Peyer's patch (tissue), 4 donors: Measurements from ENCODE around the gene HES5. TPM values are rescaled to one million over a fixed set of nuclear protein-coding genes. Genes with fewer than 3 reads are reported as not detected.

Experiments
- DNase-seq, 3 donors: peaks; one replicate each; pipeline ENCODE4 v3.0.0-alpha.2; 2017 to 2019
- H3K27ac ChIP-seq, 4 donors: fragments of 200-600 bp; sonication (generic); one replicate each; pipeline ENCODE4 v1.5.1; 2016 to 2019
- H3K27me3 ChIP-seq, 2 donors: fragments of 200-600 bp; sonication (generic); one replicate each; pipeline ENCODE4 v1.5.1; 2019
- H3K36me3 ChIP-seq, 3 donors: fragments of 200-600 bp; sonication (generic); one replicate each; pipeline ENCODE4 v1.5.1; 2016 to 2019
- H3K4me1 ChIP-seq, 4 donors: fragments of 200-600 bp; sonication (generic); one replicate each; pipeline ENCODE4 v1.5.1; 2016 to 2019
- H3K4me3 ChIP-seq, 4 donors: fragments of 200-600 bp; sonication (generic); 1 replicate in 3 of 4; 2 replicates in 1 of 4; pipeline ENCODE4 v1.5.1; 2016 to 2019; ENCODE audit warnings: mild to moderate bottlenecking in 1 of 4
- H3K9me3 ChIP-seq, 4 donors: fragments of 200-600 bp; sonication (generic); one replicate each; pipeline ENCODE4 v1.5.1; 2016 to 2019; ENCODE audit warnings: mild to moderate bottlenecking in 1 of 4
- CTCF ChIP-seq, 6 experiments: fragments of 450-650 bp in 4 of 6; fragments of 200-600 bp in 2 of 6; sonication (generic) in 1 of 6; IDR thresholded peaks; one replicate each; pipeline ENCODE4 v1.5.1; 2017 to 2019; ENCODE audit warnings: antibody characterized with exemption in 6 of 6, mild to moderate bottlenecking in 3 of 6, moderate library complexity in 1 of 6
- POLR2A ChIP-seq, 2 donors: fragments of 450-650 bp; IDR thresholded peaks; one replicate each; pipeline ENCODE4 v1.5.1; 2017; ENCODE audit warnings: antibody characterized with exemption in 2 of 2, mild to moderate bottlenecking in 2 of 2, moderate library complexity in 2 of 2
- total RNA-seq, 4 donors: library from RNA; depleted of rRNA; stranded (reverse); fragments of >200 nt; gene quantifications; one replicate each; pipeline ENCODE4 v1.1.0, GENCODE V29; 2016

The HES5 gene
- total RNA-seq, 4 donors from 2014 or later, result 0.88 TPM; not detected in 3

DNA sequence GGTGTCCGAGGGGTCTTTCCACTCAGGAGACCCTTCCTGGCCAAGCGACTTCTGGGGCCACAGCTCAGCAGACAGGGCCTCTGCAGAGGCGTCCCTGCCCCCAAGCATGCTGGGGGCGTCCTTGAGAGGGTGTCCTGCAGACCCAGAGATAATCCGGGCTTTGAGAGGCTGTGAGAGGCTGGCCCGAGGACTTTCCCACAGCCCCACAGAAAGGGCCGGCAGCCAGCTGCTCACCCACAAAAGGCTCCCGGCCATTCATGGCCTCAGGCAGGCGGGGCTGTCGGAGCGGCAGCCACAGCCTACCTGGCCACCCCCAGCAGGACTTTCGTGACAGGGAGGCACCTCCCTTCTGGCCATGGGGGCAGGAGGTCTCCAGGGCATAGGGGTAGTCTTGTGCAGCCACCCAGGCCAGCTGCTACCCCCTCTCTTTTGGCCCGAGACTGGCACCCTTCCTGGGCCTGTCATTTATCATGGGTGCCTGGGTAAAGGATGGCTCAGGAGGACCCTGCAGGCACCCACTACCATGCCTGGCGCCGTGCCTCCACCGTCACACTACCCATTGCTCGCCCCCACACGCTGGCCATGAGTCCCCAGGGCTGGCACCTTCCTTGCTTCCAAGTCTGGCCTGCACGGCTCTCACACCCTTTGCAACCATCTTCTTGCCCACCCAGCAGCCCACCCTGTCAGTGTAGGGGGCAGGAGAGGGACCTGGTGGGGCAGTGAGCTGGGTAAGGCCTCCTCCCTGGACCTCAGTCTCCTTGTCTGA, 15.0 kb upstream of the HES5 start:
- H3K4me3 ChIP-seq, result no peak overlapping the region
- H3K27ac ChIP-seq, result peak overlapping the region; percentile 58 to 99 (median 97)
- peaks cover 0 to 82% (median 32%) of the 10 kb centered on the region in 4 donors for H3K4me1 ChIP-seq
- H3K27me3 ChIP-seq, result peaks cover 0 to 7% of the 10 kb centered on the region in 2 donors
- DNase-seq, result no peak
- H3K9me3 ChIP-seq, result no peaks in the 10 kb centered on the region
- H3K36me3 ChIP-seq, result no peaks in the 10 kb centered on the region
- TF ChIP-seq POLR2A (IDR thresholded peaks at IDR 0.05) (no peak), CTCF (IDR thresholded peaks at IDR 0.05) (no peak)

DNA sequence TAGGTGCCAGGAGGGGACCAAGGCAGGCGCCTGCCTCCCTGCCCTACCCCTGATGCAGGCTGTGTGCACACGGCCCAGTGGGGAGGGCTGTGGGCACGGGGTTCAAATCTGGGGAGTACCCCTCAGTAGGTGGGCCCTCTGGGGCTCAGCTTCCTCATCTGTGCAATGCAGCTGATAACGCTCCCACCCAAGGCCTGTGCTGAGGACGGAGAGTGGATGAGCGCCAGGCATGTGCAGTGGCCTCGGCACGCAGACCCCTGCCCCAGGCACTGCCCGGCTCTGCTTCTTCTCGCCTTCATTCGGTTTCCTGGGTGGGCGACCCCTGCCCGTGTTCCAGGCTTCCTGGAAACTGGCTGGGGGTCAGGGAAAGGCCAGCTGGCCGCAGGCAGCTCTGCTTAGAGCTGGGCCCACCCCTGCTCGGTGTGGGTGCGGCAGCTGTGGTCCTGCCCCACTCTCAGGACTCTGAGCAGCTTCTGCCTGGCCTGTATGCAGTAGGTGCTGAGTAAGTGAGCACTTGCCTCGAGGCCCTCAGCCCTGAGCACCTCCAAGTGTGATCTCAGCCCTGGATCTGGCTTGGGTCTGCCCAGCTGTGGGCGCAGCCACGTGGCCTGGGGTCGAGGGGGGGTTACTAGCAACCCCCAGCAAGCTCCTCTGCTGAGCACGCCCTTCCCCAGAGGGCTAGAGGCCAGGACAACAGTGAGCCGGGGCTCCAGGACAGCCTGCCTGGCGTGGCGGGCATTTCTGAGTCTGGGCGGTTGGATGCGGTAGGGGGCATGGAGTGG, 14.2 kb upstream of the HES5 start:
- Histone ChIP-seq H3K27ac (peak overlapping the region in 1 of 4 donors; percentile 99), H3K9me3 (no peaks in the 10 kb centered on the region), H3K36me3 (no peaks in the 10 kb centered on the region), H3K27me3 (peaks cover 0 to 7% of the 10 kb centered on the region in 2 donors), H3K4me1 (peaks cover 0 to 75% (median 30%) of the 10 kb centered on the region in 4 donors), H3K4me3 (no peak overlapping the region)
- no peak for DNase-seq
- TF ChIP-seq POLR2A (IDR thresholded peaks at IDR 0.05) (no peak), CTCF (IDR thresholded peaks at IDR 0.05) (no peak)

DNA sequence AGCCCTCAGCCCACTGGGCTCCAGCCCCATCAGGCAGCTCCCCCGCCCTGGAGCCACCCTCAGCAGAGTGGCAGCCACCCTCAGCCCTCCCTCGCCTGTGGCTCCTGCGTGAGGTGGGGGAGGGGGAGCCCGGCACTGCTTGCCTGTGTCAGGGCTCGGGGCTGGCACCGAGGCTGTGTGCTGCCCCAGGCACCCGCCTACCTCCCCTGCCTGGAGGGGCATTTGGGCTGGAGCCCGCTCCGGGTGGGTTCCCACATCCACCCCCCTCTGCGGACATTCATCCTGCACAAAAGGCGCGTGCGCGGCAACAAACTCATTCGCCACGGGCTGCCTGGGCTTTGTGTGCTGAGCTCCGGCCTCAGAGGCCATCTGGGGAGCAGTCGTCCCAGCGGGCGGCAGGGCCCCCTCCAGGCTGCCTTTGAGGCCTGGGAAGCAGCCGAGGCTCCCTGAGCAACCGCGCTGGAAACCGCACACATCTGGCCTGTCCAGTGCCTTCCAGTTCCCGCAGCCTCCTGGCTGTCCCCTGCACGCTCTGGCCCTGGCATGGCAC, 13.6 kb upstream of the HES5 start:
- Histone ChIP-seq H3K27me3 (peaks cover 0 to 7% of the 10 kb centered on the region in 2 donors), H3K4me3 (no peak overlapping the region), H3K36me3 (no peaks in the 10 kb centered on the region), H3K9me3 (no peaks in the 10 kb centered on the region), H3K4me1 (peaks cover 0 to 71% (median 25%) of the 10 kb centered on the region in 4 donors), H3K27ac (peak overlapping the region in 1 of 4 donors; percentile 4)
- TF ChIP-seq POLR2A (IDR thresholded peaks at IDR 0.05), result no peak
- TF ChIP-seq CTCF (IDR thresholded peaks at IDR 0.05), result no peak
- DNase-seq, result no peak

DNA sequence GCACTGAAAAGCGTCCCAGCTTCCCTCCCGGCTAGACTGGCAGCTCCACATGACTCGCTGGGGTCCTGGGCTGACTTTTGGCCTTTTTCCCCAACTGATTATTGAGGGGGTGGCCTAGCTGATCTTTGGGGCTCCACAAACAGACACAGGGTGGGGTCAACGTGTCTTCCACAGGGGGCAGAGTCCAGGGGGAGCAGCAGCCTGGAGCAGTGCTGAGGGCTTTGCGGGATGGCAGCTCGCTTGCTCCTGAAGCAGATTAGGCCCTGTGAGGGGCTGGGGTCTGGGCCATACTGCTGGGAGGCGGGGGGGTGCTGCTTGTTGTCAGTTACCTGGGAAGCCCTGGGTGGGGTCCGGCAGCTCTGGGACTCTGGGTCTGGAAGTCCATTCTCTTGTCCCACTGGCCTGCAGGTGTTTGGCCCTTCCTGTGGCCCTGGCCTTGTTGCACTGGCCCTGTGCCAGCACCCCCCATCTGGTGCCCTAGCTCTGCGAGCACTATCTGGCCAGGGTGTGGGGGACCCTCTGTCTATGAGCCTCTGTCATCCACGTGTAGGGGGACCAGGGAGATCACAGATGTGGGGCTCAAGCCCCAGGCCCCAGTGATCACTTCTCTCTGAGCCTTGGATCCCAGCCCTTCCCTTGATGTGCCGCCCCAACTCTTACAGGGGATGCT, 12.3 kb upstream of the HES5 start:
- TF ChIP-seq CTCF (IDR thresholded peaks at IDR 0.05) (no peak), POLR2A (IDR thresholded peaks at IDR 0.05) (no peak)
- DNase-seq, result no peak
- Histone ChIP-seq H3K9me3 (no peaks in the 10 kb centered on the region), H3K36me3 (no peaks in the 10 kb centered on the region), H3K27ac (no peak overlapping the region), H3K4me3 (no peak overlapping the region), H3K4me1 (peaks cover 0 to 59% (median 17%) of the 10 kb centered on the region in 4 donors), H3K27me3 (peaks cover 0 to 7% of the 10 kb centered on the region in 2 donors)

GRCh38 chr1:2541619-2542245, 11.7 kb upstream of the HES5 start:
- peak in 2 of 3 donors; percentile 86 to 90 for DNase-seq
- TF ChIP-seq CTCF (IDR thresholded peaks at IDR 0.05) (no peak), POLR2A (IDR thresholded peaks at IDR 0.05) (no peak)
- Histone ChIP-seq H3K4me3 (no peak overlapping the region), H3K4me1 (peaks cover 0 to 55% (median 13%) of the 10 kb centered on the region in 4 donors), H3K36me3 (no peaks in the 10 kb centered on the region), H3K27me3 (peaks cover 0 to 7% of the 10 kb centered on the region in 2 donors), H3K9me3 (no peaks in the 10 kb centered on the region), H3K27ac (no peak overlapping the region)
